Epidermal melanocyte (primary cell): ENCODE measurements around the gene VMP1.

Experiments
- DNase-seq: peaks from one replicate; pipeline ENCODE4 v3.0.0; 2011; ENCODE audit warnings: low spot score; ENCODE audit not compliant: insufficient read length

Gene VMP1

GRCh38 chr17:59707149-59707970 is at the start of gene VMP1, which contains the start of gene PTRH2:
Gene VMP1 (plus strand): TSS chr17:59707654. CDS start chr17:59731447, 23,793 bp downstream.
Gene PTRH2 (minus strand): TSS chr17:59707430. CDS start chr17:59697978, 9,452 bp downstream.
- peak; percentile 98 for DNase-seq

GRCh38 chr17:59666235-59666634 is 41.2 kb upstream of the VMP1 start:
- no peak for DNase-seq

DNA sequence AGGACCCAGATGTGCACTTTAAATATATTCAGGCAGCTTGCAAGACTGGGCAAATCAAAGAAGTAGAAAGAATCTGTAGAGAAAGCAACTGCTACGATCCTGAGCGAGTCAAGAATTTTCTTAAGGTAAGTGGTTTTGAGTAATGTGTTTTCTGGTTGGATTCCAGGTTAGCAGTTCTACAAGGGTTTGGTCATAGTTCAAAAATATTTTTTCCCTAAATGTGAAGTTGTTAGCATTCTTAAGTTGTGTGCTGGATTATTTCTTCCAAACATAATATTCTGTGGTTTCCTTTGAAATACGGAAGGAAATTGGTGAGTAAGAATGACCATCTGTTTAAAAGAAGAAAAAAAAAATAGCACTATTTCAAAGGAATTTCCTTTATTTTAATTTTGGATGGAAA is 38.6 kb upstream of the VMP1 start:
- DNase-seq, result peak; percentile 21

DNA sequence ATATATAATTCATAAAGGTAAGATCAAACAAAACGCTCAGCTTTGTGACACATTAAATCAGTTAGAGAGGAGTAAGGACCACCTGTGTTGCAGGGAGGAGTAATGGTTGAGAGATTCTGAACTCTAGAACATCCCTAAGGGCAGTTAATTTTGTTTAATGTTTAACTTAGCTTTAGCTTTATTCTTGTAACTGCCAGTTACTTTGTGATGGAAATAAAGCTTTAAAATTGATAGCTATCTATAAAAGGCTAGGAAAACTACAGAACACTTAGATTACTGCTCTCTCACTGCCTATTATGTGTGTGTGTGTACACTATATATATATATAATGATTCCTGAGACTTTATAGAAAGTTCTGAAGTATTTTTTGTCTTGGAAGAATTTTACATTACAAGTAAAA is 38.0 kb upstream of the VMP1 start:
- no peak for DNase-seq

DNA sequence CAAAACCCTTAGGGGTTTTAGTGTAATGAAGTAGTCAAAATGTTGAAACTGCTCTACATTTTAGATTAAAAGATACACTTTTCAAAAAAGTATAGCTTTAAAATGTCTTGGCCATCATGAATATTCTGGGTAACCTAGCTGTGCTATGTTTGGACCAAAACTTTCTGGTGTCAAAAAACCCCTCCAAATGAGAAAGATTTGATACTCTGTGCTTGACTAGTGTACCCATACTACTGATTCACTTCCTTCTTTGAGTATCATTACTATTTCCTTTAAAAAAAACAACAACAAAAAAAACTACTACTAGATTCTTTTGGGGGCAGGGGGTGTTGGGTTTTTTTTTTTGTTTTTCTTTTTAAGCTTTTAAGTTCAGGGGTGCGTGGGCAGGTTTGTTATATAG is 37.5 kb upstream of the VMP1 start:
- DNase-seq, result no peak

DNA sequence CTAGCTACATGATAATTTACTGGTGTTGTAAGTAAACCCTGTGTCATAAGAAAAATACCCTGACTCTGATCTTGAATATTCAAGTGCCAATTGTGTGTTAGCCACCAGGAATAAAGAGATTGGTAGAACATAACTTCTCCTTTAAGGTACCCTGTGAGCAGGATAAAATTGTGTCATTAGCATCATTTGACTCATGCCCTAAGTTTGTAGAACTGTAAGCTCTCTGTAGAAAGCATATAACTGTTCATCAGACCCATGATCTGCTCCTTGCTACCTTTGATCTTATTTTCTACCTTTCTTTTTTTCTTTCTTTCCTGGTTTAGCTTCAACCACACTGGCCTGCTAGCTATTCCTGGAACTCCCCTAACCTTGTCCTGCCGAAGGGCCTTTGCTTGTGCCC is 36.1 kb upstream of the VMP1 start:
- no peak for DNase-seq

DNA sequence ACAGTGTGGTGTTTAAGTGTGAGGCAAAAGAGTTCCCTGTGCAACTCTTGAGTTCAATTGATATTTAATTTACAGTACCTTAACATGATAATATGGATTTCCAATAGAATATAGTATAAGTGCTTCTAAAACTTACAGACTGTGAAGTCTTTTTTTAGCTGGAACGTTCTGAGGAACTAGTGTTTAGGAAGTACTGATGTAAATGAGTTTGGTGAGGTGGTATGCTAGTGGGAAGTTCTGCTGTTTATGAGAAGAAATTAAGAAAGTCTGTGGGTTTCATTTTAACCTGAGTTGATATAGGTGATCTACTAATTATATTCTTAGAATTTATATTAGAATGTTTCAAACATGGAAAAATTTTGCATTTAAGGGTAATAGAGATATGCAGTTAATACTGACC is 32.2 kb upstream of the VMP1 start:
- no peak for DNase-seq

DNA sequence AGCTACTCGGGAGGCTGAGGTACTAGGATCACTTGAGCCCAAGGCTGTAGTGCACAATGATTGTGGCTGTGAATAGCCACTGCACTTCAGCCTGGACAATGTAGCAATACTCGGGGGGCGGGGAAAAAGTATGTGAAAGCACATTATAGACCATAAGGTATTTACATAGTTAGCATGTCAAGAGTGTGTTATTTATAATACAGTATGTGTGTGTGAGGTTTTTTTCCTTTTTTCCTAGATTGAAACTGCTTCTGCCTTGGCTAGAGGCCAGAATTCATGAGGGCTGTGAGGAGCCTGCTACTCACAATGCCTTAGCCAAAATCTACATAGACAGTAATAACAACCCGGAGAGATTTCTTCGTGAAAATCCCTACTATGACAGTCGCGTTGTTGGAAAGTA is 30.7 kb upstream of the VMP1 start:
- DNase-seq, result no peak

DNA sequence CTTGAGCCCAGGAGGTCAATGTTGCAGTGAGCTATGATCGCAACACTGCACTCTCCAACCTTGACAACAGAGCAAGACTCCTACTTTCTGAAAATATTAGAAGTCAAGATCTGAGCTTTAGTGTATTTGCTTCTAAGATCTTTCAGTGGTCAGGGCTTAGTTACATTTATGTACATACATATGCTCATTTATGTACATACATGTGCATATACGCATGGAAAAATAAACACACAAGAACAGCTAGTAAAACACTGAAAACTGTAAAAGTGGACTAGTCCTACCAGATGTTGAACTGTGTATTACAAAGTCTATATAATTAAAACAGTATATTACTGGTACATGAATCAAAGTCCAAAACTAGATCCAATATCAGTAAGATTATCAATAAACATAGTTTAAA is 28.5 kb upstream of the VMP1 start:
- no peak for DNase-seq

DNA sequence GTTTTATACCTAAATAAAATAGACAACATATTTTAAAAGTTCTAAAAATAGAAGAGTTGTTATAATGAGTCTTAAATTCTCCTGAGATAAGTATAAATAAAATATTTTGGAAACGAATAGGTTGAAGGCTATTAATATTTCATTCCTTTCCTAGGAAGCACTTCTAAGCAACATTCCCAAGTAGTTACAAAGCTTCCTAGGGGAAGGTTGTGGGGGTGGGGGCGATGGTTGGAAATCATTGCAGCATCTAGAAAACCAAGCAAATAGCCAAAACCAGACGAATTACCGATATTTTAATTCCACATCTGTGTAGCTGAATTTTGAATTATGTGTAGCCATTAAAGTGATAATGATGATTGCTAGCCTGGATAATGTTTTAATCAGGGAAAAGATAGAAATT is 27.1 kb upstream of the VMP1 start:
- no peak for DNase-seq

DNA sequence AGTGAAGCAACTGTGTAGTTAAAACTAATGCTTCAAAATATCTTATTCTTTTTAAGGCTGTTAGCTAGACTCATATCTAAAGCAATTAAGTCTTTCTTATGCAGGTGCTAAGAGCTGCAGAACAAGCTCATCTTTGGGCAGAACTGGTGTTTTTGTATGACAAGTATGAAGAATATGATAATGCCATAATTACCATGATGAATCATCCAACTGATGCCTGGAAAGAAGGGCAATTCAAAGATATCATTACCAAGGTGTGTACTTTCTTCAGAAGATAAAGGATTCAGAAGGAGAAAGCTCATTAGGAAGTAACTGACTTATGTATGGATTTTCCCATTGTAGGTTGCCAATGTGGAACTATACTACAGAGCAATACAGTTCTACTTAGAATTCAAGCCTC is 24.2 kb upstream of the VMP1 start:
- DNase-seq, result no peak

DNA sequence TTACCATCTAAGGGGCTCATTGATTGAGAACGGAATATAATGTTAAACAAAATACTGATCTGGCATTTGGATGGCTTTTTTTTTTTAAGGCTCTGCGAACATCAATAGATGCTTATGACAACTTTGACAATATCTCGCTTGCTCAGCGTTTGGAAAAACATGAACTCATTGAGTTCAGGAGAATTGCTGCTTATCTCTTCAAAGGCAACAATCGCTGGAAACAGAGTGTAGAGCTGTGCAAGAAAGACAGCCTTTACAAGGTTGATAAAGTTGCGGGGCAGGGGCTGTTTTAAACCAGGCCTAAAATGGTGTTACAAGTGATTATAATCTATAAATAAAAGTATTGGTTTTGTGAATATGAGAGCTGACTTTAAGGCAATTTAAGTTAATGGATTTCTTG is 22.5 kb upstream of the VMP1 start:
- no peak for DNase-seq

DNA sequence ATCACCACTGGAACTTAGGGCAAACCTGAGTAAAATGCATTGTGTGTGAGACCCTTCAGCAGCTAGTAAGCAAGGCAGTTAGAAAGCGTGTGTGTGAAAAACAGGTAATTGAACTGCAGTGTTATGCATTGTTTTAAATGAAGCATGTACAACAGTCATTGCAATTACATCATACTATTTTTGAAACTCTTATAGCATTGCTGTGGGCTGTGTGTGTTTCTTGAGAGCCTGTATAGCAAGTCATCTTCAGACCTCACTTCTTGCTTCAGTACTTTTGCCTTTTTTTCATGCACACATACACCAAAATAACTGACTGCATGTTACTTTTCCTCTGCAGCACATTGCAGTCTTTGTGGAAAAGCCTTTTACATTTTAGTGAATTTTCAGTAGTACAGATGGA is 19.4 kb upstream of the VMP1 start:
- DNase-seq, result no peak

GRCh38 chr17:59688496-59688895 is 19.0 kb upstream of the VMP1 start:
- DNase-seq, result no peak

- no peak for DNase-seq
Observed at GRCh38 chr17:59693582-59693981, 13.9 kb upstream of the VMP1 start.

DNA sequence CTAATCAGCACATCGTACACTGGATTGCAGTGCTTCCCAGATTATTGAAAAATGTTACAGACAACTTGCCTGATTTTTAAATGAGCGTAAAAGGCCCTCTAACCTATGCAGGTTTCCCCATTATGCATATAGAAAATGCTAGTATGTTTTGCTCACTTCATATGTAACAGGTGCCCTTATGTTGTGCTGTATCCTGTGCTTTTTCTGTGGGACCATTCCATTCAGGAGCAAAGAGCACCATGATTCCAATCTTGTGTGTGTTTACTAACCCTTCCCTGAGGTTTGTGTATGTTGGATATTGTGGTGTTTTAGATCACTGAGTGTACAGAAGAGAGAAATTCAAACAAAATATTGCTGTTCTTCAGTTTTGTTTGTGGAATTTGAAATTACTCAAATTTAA is 13.1 kb upstream of the VMP1 start:
- no peak for DNase-seq

GRCh38 chr17:59695945-59696681 is 11.3 kb upstream of the VMP1 start:
- no peak for DNase-seq

DNA sequence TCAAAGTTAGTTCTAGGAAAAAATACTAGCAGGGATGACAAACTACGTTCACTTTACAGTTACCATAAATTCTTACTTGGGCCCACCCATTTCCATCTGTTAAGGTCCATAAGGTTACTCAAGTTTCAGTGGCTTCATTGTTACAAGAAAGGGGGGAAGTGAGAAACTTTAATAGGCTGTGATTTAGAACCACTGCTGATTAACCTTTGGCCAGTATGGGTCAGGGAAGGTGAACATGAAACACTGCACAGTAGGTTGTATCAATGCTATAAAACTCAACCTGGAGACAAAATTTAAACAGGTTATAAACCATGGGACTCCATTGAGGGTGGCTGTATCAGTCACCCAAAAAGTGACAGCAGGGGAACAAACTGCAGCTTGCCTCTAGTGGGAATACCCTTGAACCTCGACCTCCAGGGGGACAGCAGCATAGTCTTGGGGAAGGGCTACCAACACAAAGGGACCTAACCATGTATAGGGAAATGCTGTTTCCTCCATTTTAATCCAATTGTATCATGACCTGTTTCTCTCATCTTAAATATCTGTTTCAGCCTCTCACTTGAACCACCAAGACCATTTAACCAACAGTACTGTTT is 10.7 kb upstream of the VMP1 start:
- DNase-seq, result no peak

- no peak for DNase-seq
Observed at GRCh38 chr17:59698143-59698542, 9.3 kb upstream of the VMP1 start.

- DNase-seq, result no peak
Observed at GRCh38 chr17:59699218-59699617, 8.2 kb upstream of the VMP1 start.

DNA sequence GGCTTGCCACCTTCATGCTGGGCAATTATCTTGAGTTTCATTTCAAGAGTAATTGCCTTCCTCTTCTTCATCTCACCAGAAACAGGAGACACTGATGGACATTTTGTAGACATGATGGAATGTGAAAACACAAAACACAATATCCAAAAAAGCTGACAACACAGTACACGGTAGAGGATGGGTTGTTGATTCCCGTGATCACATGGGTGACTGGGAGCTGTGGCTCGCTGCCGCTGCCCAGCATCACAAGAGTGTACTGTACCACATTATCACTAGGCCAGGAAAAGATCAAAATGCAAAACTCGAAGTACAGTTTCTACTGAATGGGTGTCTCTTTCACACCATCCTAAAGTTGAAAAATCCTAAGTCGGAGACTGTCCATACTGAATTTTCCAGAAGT is 7.7 kb upstream of the VMP1 start:
- no peak for DNase-seq

GRCh38 chr17:59702304-59702703 is 5.2 kb upstream of the VMP1 start:
- DNase-seq, result no peak
